HG02763 (cell line): ENCODE measurements around the gene AOAH.
A peak's percentile ranks its signal among the peaks of the same experiment; 100 is the strongest.

Experiments
- ATAC-seq: cut with Tn5 transposase; IDR thresholded peaks from one replicate; pipeline ENCODE4 v1.9.1; 2021; ENCODE audit warnings: mild to moderate bottlenecking, moderate library complexity; ENCODE audit not compliant: unreplicated experiment

Gene AOAH

DNA sequence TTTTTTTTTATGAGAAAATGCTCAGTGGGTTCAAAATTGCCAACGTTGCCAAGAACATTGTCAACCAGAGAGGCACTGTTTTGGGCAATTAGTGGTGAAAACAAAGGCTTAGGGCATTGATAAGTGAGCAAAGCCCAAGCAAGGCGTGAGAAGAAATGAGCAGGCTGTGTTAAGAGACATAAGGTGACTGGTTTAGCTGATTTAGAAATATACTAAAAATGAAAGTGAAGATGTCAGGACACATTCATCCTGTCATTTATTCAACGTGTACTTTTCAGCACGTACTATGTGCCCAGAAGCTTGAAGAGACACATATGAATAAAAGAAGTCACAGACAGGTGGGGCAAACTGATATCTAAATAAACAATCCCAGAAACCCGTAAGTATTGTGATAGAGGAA, 31.8 kb downstream of the AOAH start:
- no peak for ATAC-seq

DNA sequence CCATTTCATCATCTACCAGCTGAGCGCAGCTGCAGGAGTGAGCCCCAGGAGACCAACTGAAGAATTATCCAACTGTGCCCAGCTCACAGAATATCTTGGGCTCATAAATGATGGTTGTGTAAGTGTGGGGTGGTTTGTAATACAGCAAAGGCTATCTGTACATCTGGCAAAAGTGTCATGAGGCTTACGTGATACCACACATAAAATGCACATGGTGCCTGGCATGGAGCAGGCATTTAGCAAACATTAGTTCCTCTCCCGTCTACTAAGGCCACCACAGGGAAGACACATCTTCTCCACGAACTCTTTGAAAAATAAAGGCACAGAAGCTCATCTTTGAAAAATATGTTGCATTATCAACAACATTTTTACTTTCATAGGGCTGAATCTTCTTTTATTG, 32.3 kb downstream of the AOAH start:
- ATAC-seq: no peak

DNA sequence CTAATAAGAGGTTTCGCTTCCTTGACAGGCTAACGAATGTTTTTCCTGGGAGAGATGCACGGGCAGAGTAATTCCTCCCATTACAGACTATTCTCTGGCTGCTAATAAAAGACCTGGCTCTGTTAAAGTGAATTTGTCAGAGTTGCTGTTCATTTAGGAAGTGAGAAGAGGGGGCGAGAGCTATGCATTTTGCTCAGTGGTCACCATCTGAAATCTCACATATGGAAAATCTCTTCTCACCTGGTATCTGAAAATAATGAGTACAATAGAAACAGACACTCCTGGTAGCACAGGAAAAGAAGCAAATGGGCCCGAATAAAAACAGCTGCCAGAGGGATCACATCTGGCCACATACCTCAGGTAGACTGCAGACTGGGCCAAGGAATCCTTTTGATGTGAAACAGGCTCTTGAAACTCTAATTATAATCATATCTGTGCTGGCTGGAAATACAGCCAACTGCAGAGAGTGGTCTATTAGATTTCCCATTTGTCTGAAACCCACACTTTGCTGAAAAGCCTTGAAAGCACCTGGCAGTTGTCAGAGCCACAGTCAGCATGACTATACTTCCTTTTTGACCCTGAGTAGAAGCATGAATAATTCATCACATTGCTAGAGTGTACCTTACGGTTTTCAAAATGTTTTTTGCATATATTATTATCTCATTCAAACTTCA, 33.6 kb downstream of the AOAH start:
- ATAC-seq: no peak

DNA sequence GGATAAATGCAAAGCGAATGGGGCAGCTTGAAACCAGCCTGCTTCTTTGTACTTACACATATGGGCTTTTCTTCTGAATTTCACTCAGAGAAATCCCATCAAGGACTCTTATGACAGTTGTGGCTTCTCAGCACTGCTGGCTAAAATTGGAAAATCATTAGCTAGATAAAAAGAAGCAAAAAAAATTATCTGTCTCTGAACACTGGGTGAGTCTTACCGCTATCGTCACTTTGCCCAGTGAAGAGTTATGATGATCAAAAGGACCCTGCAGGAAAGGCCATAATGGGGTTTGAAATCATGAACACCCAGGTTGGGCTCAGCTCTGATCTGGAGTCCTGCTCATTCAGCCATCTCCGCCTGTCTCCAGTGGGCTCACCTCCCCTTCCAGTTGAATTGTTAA, 34.3 kb downstream of the AOAH start:
- no peak for ATAC-seq

DNA sequence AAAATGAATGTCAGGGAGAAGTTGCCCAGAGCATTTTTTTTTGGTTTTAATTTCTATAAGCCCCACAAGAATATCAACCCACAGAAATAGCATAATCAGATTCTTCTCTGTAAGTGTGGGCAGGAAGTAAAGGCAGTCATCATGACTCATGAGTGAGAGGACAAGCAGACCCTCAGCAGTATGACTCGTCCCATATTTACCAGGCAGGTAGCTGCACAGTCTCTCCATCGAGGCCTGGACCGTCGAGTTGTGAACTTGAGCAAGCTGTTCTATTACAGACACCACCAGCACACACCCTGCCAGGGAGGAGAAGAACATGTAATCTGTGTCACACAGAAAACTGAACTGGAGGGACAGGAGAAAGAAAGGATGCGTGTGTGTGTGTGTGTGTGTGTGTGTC, 37.8 kb downstream of the AOAH start:
- no peak for ATAC-seq

DNA sequence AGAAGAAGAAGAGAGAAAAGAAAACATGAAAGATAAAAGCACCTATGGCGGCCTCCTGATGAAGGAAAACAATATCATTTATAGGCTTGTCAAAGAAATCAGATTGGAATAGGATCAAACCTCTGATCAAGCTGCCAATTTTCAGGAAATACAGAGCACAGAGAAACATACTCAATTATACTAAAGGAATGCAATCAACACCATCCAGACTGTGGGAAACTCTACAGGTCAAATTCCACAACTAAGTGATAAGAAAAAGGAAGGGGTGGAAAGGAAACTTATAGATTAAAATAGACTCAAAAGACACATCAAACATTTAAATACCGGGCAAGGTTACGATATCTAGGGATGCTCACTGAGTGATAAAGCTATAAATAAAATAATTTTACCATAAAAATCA, 39.3 kb downstream of the AOAH start:
- ATAC-seq: no peak

DNA sequence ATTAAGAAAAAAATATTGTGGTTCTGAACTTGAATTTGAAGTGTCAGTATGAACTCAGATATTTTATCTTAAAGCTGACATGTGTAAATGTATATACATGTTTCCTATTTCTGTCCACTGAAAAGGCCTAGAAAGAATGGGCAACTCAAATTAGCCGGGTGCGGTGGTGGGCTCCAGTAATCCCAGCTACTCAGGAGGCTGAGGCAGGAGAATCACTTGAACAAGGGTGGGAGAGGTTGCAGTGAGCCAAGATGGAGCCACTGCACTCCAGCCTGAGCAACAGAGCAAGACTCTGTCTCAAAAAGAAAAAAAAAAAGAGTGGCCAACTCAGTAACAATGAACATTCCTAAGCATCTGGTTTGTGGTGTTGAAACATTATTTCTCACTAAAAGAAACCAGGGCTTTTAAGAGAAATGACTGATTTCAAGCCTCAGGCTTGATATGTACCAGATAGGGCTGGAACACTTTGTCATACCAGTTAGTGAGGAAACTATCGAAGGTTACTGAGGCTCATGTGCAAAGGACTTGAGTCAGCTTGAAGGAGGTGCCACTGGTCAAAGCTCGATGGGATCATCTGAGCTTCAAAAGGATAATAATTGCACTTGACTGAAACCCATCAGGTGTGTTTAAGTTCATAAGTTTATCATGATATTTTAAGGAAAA, 40.5 kb downstream of the AOAH start:
- no peak for ATAC-seq

DNA sequence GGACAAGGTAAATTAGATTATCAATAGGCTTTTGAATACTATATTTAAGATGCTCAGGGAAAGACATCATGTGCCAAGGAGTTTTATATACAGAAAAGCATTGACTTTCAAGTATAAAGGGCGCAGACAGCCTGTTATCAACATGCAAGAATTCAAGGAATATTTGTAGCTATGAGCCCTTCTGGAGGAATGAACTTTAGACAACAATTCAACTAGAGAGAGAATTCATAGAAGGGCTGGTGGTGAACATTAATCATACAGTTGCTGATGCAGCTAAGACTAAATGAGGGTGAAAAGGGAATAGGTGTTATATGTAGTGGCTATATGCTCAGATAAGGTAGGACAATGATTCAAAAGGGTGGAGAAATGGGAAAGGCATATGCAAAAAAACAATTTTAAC, 41.2 kb downstream of the AOAH start:
- ATAC-seq: no peak

DNA sequence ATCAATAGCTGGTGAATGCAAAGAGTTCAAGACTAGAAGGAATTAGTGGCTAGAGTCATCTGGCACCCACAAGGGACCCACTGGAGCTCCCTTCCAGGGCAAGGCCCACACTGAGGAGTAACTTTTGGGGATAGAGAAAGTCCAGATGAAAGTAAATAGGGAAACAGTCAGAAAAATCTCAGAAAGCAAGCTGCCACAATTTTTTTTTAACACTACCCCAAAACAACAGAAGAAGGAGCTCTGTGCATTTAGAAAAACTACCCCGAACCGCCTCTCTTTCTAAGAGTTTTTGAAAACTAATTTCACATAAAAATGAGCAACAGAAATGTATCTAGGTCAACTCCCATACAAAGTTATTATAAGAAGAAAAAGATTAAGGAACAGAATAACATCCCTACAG, 42.2 kb downstream of the AOAH start:
- ATAC-seq: no peak

DNA sequence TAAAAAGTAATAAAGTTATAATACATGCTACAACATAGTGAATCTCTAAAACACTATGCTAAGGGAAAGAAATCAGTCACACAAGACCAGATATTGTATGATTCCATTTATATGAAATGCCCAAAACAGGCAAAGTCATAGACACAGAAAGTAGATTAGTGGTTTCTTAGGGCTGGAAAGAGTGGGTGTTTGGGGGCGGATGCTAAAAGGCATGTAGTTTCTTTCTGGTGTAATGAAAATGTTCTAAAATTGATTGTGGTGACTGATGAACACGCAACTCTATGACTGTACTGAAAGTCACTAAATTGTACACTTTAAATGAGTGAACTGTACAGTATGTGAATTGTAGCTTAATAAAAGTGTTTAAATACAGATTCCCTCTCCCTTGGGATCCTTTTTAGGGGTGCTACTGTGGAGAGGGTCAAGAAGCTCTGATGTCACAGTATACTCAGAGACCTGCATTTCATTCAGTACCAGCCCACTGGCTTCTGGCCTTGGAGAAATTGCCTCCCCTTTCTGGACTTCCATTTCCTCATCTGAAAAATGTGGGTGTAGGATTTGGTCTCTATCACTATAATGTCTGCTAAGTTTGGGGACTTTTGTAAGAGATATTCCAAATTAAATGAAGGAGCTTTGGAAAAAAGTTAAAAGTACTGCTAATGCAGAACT, 46.4 kb downstream of the AOAH start:
- no peak for ATAC-seq

DNA sequence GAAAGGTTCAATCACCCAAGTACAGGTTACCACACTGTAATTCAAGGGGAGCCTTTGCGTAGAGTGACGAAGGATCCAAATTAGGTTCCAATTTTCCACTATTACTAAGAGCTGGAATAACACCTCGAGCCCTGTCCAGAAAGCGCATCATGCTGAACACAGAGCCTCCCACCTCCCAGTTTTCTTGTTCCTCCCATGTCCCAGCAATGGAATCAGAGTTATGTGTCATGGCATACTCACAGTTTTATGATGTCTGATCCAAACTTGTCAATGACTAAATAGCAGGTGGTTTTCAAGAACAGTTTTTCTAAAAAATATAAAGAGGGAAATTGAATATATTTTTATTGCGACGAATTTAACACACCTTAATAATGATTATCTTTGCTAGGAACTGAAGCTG, 50.6 kb downstream of the AOAH start:
- no peak for ATAC-seq

DNA sequence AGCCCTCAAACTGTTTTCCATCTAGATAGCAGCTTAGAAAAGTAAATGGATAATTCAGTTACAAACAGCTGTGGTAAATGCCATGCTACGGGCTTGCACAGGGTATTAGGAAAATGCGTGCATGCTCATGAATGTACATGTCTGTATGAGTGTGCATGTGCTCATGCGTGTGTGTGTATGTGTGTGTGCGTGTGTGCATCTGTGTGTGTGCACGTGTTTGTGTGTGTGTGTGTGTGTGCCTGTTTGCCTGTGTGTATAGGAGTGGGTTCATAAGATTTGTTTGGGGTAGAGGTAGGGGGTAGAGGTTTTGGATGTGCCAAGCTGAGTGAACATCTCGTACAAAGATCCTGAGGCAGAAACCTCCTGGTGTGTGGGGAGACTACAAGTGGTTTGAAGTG, 52.9 kb downstream of the AOAH start:
- no peak for ATAC-seq

DNA sequence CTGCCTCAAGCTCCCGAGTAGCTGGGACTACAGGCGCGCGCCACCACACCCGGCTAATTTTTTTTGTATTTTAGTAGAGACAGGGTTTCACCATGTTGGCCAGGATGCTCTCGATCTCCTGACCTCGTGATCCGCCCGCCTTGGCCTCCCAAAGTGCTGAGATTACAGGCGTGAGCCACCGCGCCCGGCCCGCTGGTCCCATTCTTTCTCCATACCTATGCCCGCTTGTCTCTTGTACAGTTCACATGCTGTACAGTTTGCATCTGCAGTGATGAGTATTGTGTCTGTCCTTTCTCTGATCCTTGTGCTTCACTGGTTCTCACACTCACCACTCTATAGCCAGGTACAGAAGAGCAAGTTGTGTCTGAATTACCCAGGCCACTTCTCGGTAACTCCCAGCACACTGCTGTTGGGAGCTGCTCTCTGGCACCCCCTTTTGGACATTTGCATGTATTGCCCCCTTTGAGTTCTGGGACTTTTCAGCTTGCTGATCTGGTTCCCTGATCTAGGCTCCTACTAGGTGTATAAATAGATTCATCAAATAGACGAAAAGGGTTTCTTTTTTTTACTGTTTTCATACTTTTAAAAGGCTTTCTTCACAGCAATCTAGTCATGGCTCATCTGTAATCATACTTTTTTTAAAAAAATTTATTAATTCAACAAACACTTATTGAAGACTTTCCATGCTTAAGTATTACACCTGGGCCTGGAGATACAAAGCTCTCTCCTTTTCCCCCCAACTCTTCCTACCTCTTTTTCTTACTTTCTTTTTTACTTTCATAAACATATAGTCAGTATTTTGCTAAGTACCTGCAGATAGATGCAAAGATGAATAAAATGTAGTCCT, 53.5 kb downstream of the AOAH start:
- ATAC-seq: peak; percentile 65

DNA sequence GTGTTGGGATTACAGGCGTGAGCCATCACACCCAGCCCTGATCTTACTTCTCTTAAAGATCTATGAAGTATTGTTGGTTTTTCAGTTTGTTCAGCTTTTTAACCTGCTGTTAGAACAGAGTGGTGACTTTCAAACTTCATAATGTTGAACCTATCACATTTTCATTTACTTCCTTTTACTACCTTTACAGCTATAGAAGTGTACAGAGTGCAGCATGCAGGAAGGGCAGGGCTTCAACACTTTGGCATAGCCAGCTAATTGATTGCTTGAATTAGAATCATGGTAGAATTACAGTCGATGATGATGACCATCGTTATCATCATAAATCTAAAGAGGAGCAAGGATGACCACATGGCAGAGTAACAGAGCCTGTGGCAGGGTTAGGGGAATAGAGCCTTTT, 55.5 kb downstream of the AOAH start:
- ATAC-seq: no peak

DNA sequence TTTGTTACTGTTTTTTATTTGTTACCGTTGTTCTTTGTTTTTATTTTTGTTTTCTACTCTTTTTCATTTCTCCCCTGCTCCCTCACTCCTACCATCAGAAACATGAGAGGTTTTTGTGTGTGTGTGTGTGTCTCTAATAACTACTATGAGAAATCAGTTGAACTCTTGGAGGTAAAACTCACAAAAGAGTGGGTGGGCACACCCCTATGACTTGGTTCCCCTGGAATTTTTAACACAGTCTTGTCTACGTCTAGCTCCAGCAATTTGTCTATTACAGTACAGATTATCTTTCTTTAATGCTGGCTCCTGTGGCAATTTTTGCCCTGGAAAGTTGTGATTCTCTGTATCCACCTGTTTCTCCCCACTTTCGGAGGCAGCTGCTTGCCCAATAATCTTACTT, 56.2 kb downstream of the AOAH start:
- no peak for ATAC-seq

DNA sequence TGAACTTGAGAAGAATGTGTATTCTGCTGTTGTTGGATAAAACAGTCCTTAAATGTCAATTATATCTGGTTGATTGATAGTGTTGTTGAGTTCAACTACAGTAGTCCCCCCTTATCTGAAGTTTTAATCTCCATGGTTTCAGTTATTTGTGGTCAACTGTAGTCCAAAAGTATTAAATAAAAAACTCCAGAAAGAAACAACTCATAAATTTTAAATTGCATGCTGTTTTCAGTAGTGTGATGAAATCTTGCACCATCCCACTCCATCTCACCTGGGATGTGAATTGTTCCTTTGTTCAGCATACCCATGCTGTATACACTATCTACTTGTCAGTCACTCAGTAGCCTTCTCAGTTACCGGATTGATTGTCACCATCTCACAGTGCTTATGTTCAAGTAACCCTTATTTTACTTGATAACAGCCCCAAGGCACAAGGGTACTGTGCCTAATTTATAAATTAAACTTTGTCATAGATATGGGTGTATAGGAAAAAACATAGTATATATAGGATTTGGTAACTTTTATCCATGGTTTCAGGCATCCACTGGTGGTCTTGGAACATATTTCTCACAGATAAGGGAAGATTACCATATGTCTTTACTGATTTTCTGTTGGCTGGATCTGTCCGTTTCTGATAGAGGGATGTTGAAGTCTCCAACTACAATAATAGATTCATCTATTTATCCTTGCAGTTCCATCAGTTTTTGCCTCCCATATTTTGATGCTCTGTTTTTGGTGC, 57.1 kb downstream of the AOAH start:
- no peak for ATAC-seq

DNA sequence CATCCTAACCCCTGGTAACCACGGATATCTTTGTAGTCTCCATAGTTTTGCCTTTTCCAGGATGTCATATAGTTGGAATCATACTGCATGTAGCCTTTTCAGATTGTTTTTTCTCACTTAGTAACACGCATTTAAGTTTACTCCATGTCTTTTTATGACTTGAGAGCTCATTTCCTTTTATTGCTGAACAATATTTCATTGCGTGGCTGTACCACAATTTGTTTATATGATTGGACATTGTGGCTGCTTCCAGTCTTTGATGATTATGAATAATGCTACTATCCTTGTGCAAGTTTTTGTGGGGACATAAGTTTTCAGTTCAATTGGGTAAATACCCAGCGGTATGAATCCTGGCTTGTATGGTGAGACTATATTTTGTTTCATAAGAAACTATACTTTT, 60.8 kb downstream of the AOAH start:
- ATAC-seq: no peak

DNA sequence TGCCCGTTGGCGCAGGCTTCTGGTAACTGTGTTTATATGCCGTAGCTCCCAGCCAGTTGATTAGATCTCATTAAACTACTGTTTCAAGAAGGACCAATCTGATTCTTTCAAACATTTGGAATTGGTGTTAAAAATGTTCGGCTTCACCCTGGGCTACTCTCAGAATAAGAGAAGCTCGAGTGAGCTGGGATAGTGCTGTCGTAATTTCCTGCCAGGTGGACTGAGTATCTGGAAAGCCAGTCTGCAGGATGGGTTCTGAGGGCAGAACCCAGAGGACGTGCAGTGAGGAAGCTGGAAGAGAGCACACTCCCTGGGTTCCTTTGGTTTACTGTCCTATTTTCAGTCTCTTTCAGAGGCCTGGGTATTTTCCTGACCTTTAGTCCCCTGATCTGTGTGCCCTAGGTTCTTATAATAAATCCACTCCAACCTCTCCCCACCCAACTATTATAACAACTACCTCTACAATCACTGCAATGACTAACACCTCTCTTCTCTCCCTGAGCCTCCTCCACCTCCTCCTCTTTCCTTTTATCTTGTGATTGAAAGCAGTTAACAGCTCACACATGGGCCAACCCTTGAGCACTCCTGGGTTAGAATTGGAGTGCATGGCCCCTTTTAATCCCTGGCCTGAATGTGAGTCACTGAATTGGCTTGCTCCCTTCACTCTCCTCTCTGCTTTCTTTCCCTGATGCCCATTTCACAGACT, 63.0 kb downstream of the AOAH start:
- ATAC-seq: no peak

DNA sequence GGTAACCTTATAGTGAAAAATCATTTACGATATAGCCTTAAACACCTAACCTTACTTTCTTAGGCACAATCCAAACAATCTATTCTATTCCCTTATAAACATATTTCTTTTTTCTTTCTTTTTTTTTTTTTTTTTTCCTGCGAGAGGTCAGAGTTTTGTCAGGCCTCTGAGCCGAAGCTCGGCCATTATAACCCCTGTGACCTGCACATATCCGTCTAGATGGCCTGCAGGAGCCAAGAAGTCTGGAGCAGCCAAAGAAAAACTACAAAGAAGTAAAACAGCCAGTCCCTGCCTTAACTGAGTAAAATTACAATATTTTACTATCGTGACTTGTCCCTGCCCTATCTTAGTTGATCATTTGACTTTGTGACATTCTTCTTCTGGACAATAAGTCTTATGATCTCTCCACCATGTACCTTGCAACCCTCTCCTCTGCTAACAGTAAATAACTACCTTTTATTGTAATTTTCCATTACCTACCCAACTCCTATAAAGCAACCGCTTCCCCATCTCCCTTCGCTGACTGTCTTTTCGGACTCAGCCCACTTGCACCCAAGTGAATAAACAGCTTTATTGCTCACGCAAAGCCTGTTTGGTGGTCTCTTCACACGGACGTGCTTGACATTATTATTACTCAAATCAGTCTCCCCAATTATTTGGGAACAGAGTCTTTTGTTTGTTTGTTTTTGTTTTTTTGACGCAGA, 64.5 kb downstream of the AOAH start:
- no peak for ATAC-seq

DNA sequence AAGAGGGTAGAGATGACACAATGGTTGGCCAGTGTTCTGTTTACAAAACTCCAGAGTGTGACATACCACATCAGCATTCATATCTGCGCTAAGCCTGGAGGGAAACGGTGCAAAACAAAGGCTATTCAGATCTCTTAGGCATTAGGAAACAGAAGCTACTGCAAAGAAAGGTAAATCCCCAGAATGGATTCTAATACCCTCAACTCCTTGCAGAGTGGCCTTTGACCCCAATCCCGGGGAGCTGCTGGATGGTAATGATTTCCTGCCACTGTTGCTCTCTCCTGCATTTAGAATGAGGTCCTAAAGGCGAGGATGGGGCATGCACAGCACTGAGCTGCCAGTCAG, 65.2 kb downstream of the AOAH start:
- no peak for ATAC-seq
